Measurements from ENCODE around the gene ROGDI.

DNA sequence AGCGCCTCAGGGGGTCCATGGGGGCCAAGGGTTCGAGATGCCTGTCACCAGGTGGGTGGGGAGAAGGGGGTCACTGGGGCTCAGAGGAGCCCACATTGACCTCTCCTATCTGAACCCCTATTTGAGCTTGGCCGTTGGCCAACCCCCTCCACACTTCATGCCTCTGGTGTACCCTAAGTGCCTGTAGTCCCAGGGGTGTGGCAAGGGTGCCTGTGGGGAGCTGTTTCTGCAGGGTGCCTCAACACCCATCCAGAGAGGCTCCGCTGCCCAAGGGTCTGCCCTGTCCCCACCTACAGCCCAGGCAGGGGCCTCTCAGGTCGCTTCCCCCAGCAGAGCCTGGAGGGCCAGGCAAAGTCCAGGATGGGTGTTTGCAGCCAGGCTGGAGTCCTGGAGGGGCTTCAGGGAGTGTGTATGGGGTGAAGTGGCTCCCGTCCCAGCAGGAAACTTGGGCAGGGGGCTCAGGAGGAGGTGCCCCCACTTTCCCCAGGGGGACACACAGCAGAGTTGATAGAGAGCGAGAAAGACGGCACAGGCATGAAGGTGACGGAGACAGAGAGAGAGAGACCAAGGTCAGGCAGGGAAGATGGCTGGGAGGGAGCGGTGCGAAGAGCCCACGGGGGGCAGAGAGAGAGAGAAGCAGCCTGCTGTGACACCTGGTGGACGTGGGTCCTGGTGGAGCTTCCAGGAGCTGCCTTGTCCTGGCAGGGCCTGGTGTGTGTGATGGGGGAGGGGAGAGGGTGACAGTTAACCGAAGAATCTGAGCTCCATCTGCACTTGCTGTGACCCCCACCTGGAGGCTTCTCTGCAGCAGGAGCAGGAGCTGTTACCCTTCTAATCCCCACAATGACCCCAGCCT, 14.6 kb downstream of the ROGDI start, which contains the start of gene SEPTIN12:
- TF ChIP-seq YEATS4 (CRISPR knock-in tag; IDR thresholded peaks at IDR 0.05; ENCODE audit: borderline replicate concordance) = no peak
- TF ChIP-seq, protein P1, sequence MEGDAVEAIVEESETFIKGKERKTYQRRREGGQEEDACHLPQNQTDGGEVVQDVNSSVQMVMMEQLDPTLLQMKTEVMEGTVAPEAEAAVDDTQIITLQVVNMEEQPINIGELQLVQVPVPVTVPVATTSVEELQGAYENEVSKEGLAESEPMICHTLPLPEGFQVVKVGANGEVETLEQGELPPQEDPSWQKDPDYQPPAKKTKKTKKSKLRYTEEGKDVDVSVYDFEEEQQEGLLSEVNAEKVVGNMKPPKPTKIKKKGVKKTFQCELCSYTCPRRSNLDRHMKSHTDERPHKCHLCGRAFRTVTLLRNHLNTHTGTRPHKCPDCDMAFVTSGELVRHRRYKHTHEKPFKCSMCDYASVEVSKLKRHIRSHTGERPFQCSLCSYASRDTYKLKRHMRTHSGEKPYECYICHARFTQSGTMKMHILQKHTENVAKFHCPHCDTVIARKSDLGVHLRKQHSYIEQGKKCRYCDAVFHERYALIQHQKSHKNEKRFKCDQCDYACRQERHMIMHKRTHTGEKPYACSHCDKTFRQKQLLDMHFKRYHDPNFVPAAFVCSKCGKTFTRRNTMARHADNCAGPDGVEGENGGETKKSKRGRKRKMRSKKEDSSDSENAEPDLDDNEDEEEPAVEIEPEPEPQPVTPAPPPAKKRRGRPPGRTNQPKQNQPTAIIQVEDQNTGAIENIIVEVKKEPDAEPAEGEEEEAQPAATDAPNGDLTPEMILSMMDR (CRISPR knock-in tag; IDR thresholded peaks at IDR 0.05) = no peak; the same call in 1 of the 2 replicates
- no peak for TF ChIP-seq ZIK1 (CRISPR knock-in tag; IDR thresholded peaks at IDR 0.05; ENCODE audit: borderline replicate concordance, low read depth)
- TF ChIP-seq ZFX (CRISPR knock-in tag; IDR thresholded peaks at IDR 0.05; ENCODE audit: low read depth) = no peak
- TF ChIP-seq, protein P2, sequence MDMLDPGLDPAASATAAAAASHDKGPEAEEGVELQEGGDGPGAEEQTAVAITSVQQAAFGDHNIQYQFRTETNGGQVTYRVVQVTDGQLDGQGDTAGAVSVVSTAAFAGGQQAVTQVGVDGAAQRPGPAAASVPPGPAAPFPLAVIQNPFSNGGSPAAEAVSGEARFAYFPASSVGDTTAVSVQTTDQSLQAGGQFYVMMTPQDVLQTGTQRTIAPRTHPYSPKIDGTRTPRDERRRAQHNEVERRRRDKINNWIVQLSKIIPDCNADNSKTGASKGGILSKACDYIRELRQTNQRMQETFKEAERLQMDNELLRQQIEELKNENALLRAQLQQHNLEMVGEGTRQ (IDR thresholded peaks at IDR 0.05; ENCODE audit: low read depth, low read length) = no peak
- TF ChIP-seq, protein P2 (CRISPR knock-in tag; IDR thresholded peaks at IDR 0.05; ENCODE audit: borderline replicate concordance) = no peak
